ENCODE data around the gene OR10AD1.
"Not testable (repeated sequence)": the region's sequence is repeated elsewhere in the genome, so short reads cannot be mapped to it uniquely, and the experiment has no call there.

OR10AD1 gene

GRCh38 chr12:48203192-48203591 is at the start of gene OR10AD1:
TSS of gene OR10AD1 (minus strand) at chr12:48203292. CDS start at chr12:48203292, 0 bp downstream.
- DNase-seq (ENCODE audit: low read depth) = no peak

- no peak for DNase-seq (ENCODE audit: low read depth)
These were observed 44.3 kb upstream of the OR10AD1 start for GRCh38 chr12:48247181-48247966.

- no peak for DNase-seq (ENCODE audit: low read depth)
These were observed 34.1 kb upstream of the OR10AD1 start for GRCh38 chr12:48237162-48237561.

GRCh38 chr12:48235796-48236333 is 32.8 kb upstream of the OR10AD1 start:
- no peak for DNase-seq (ENCODE audit: low read depth)

- not testable (repeated sequence) for DNase-seq (ENCODE audit: low read depth)
These were observed 28.3 kb upstream of the OR10AD1 start for GRCh38 chr12:48231169-48231958.

GRCh38 chr12:48224533-48224932 is 21.4 kb upstream of the OR10AD1 start:
- DNase-seq (ENCODE audit: low read depth) = not testable (repeated sequence)

- DNase-seq (ENCODE audit: low read depth) = no peak
These were observed 18.6 kb upstream of the OR10AD1 start for GRCh38 chr12:48221645-48222044.

GRCh38 chr12:48220701-48221100 is 17.6 kb upstream of the OR10AD1 start:
- no peak for DNase-seq (ENCODE audit: low read depth)

GRCh38 chr12:48219631-48220030 is 16.5 kb upstream of the OR10AD1 start:
- DNase-seq (ENCODE audit: low read depth) = no peak

- no peak for DNase-seq (ENCODE audit: low read depth)
These were observed 13.7 kb upstream of the OR10AD1 start for GRCh38 chr12:48216785-48217184.

- not testable (repeated sequence) for DNase-seq (ENCODE audit: low read depth)
These were observed 6.4 kb upstream of the OR10AD1 start for GRCh38 chr12:48209495-48209894.

GRCh38 chr12:48202766-48203165 is 326 bp downstream of the OR10AD1 start:
- no peak for DNase-seq (ENCODE audit: low read depth)

- no peak for DNase-seq (ENCODE audit: low read depth)
These were observed 1.6 kb downstream of the OR10AD1 start for GRCh38 chr12:48201516-48201915.

GRCh38 chr12:48201091-48201490 is 2.0 kb downstream of the OR10AD1 start:
- DNase-seq (ENCODE audit: low read depth) = no peak

- DNase-seq (ENCODE audit: low read depth) = no peak
These were observed 3.3 kb downstream of the OR10AD1 start for GRCh38 chr12:48199774-48200221.

GRCh38 chr12:48198985-48199384 is 4.1 kb downstream of the OR10AD1 start:
- DNase-seq (ENCODE audit: low read depth) = no peak

GRCh38 chr12:48198672-48198971 is 4.5 kb downstream of the OR10AD1 start:
- no peak for DNase-seq (ENCODE audit: low read depth)

GRCh38 chr12:48197971-48198671 is 5.0 kb downstream of the OR10AD1 start:
- peak; percentile 81 for DNase-seq (ENCODE audit: low read depth)

GRCh38 chr12:48197549-48197970 is 5.5 kb downstream of the OR10AD1 start:
- DNase-seq (ENCODE audit: low read depth) = no peak

- no peak for DNase-seq (ENCODE audit: low read depth)
These were observed 8.3 kb downstream of the OR10AD1 start for GRCh38 chr12:48194799-48195201.

GRCh38 chr12:48193623-48194022 is 9.5 kb downstream of the OR10AD1 start:
- no peak for DNase-seq (ENCODE audit: low read depth)

- no peak for DNase-seq (ENCODE audit: low read depth)
These were observed 10.2 kb downstream of the OR10AD1 start for GRCh38 chr12:48192861-48193260.
